NCI-H524 treated with DMSO at 0.1 percent for 48 hours (cell line): Measurements from ENCODE around the gene IFNAR1.
"Not testable (repeated sequence)": the region's sequence is repeated elsewhere in the genome, so short reads cannot be mapped to it uniquely, and the experiment has no call there.

ENCODE experiments used
- DNase-seq: peaks from one replicate; lab custom pipeline; 2025; lab: John Stamatoyannopoulos, UW

IFNAR1 gene

DNA sequence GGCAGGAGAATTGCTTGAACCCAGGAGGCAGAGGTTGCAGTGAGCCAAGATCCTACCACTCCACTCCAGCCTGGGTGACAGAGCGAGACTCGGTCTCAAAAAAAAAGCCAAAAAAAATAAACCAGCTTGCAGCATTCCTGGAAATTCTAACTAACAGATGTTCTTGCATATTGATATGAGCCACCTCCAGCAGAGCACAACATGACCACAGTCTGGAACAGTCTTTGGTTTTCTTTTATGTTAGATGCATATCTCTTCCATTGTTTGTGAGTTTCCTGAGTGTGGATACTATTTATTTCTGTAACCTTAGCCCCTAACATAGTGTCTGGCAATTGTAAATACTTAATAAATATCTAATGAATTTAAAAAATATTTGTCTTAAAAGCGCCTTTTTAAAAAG, 23.9 kb downstream of the IFNAR1 start:
- DNase-seq: no peak

DNA sequence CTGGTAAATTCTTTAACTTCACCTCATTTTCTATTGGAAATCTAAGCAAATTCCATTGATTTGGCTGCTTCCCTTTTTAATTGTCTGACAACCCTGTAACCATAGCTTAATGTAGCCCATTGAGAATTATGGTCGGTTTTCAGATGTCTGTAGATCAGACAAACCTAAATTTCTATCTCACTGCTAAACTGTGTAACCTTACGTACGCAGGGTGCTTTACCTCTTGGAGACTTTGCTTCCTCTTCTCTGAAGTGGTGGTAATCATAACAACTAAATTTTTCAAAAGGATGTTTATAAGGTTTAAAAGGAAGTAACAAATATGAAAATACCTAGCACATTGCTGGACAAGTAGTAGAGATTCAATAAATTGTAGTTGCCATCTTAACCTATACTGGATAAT, 25.9 kb downstream of the IFNAR1 start:
- DNase-seq: no peak

DNA sequence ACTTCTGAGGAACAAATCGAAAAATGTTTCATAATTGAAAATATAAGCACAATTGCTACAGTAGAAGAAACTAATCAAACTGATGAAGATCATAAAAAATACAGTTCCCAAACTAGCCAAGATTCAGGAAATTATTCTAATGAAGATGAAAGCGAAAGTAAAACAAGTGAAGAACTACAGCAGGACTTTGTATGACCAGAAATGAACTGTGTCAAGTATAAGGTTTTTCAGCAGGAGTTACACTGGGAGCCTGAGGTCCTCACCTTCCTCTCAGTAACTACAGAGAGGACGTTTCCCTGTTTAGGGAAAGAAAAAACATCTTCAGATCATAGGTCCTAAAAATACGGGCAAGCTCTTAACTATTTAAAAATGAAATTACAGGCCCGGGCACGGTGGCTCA, 30.6 kb downstream of the IFNAR1 start:
- DNase-seq: no peak

DNA sequence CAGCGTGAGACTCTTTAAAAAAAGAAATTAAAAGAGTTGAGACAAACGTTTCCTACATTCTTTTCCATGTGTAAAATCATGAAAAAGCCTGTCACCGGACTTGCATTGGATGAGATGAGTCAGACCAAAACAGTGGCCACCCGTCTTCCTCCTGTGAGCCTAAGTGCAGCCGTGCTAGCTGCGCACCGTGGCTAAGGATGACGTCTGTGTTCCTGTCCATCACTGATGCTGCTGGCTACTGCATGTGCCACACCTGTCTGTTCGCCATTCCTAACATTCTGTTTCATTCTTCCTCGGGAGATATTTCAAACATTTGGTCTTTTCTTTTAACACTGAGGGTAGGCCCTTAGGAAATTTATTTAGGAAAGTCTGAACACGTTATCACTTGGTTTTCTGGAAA, 31.2 kb downstream of the IFNAR1 start:
- no peak for DNase-seq

DNA sequence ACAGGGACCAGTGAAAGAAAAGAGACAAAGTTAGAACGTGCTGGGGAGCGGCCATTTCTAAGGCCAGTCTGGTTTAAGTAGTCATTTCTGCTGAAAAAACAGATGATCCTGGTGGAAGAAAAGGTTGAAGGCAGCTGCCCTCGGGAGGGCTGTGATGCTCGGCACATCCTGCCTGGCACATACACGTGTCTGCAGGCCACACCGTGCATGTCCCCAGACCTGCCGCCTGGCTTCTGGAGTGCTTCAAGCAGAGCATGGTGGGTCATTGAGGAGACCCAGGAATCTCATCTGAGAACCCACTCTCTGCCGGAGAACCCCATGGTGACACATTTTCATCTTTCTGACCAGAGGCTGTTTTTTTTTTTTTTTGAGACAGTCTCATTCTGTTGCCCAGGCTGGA, 32.4 kb downstream of the IFNAR1 start:
- no peak for DNase-seq

DNA sequence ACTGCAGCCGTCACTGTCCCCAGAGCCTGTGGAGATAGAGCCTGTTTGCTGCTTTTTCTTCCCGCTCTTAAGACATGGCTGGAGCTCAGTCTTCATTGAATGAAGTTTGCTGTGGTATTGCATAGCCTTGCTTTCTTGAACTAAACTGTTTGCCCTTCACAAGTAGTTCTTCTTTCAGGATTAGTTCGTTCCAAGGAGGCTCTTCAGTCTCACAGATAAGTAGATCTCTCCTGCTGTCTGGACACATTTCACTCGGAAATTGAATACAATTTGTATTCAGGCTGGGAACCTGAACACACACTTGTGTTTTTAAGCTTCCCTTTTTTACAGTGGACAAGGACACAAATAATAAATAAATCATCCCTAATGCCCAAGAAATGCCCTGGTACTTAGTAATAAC, 34.7 kb downstream of the IFNAR1 start:
- no peak for DNase-seq

DNA sequence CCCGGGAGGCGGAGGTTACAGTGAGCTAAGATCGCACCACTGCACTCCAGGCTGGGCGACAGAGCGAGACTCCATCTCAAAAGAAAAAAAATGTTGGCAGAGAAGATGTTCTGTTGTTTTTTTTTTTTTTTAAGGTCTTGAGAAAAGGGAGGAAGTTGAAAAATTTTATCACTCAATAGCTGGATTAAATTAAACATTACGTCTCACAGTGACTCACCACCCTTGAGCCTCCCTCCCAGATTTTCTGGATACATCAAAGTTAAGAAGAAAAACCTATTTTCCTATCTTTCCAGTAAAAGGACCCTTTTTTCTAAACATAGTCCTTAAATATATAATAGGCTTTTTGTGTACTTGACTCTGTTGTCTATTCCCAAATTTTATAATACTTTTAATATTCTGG, 35.5 kb downstream of the IFNAR1 start:
- no peak for DNase-seq

DNA sequence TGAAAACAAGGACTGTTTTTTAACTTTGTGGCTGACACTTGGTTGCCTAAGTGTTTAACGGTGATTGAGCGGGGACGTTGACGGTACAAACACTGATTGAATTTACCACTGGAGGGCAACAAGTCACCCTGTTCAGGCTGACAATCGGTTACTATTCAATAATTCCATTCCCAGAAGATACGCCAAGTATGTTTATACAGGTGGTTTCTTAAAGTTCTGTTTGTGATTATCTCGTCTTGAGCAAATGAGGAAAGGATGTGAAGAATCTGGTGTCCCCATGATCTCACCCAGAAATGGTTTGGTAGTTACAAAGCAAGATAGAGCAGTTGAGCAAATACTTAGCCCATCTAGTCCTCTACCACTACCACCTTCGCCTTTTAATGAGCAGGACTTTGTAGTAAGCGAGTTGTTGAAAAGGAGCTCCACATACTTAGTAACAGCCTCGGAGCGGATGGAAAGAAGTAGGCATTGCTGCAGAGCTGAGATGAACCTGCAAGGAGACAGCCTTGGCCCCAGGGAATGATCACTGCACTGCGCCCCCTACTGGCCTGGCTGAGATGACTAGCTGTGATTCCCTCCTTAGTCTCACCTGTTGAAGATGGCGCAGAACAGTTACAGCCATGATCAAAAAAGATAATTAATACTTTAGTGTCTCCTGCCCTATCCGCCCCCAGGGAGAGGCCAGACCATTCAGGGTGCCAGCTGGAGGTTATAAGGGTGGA, 36.3 kb downstream of the IFNAR1 start:
- peak; percentile 33 for DNase-seq

DNA sequence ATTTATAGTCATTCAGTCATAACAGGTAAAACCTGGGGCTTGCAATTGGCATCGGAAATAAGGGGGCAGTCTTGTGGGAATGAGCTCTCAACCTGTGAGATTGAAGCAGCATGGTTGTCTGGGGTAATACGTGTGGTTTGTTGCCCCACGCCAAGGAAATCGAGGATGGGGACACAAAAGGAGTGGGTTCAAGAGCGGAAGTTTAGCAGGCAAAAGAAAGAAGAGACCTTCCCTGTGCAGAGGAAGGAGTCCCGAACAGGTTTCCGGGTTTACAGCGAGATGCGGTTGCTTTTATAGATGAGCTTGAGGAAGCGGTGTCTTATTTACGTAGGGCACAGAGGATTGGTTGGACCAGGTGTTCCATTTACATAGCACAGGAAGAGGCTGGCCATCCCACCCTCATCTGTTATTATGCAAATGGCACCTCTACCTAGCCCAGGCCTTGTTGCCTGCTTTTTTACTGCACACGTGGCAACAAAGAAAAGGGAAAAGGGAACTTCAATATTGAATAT, 37.3 kb downstream of the IFNAR1 start:
- DNase-seq: peak; percentile 68

DNA sequence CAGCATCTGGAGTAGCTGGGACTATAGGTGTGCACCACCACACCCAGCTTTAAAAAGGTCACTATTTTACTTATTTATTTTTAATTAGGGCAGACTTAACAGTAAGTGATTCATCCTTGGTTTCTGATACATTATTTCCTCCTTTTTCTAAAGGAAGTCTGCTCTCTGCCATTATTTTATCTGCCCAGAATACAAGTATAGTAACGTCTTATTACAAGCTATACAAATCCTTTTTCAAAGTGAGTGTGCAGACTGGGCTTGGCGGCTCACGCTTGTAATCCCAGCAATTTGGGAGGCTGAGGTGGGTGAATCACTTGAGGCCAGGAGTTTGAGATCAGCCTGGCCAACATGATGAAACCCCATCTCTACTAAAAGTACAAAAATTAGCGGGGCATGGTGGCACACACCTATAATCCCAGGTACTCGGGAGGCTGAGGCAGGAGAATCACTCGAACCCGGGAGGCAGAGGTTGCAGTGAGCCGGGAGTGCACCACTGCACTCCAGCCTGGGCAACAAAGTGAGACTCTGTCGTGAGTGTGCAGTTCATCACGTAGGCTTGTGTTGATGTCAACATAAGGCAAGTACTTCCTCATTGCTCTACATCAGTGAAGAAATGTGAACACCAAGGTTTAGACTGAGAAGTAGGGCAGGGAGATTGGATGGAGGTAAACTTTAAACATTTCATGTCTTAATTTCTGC, 39.3 kb downstream of the IFNAR1 start:
- DNase-seq: not testable (repeated sequence)

DNA sequence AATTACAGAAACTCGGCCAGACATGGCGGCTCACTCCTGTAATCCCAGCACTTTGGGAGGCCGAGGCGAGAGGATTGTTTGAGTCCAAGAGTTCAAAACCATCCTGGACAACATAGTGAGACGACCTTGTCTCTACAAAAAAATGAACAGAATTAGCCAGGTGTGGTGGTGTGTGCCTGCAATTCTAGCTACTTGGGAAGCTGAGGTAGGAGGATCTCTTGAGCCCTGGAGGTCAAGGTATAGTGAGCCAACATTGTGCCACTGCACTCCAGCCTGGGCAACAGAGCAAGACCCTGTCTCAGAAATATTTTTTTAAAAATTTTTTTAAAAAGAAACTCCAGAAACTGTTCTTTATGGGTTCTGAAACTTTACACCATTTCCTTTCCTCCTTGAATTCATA, 40.1 kb downstream of the IFNAR1 start:
- no peak for DNase-seq

DNA sequence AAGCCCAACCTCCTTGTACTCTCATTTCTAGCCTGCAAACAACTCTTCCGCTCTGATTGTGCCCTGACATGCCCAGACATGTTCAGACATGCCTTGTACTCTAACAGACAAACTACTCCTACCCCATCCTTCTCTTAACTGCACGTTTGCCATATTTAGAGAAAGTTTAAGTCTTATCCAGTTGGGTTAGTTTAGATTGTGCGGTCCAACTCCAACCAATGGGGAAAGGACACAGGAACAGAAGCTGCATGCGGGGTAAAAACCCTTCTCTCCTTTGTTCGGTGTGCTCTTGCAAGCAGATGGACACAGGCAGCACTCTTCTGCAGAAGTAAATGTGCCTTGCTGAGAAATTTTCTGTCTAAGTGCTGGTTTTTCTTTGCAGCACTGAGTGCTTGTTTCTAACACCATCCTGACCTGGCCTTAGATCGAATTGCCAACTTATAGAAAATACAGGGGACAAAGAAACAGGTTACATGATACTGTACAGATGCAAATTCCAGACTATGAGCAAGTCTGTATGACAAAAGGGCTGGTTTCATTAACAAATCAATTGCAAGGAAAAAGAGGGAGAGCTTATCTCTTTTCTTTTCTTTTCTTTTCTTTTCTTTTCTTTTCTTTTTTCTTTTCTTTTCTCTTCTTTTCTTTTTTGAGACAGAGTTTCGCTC, 42.7 kb downstream of the IFNAR1 start:
- DNase-seq: no peak

DNA sequence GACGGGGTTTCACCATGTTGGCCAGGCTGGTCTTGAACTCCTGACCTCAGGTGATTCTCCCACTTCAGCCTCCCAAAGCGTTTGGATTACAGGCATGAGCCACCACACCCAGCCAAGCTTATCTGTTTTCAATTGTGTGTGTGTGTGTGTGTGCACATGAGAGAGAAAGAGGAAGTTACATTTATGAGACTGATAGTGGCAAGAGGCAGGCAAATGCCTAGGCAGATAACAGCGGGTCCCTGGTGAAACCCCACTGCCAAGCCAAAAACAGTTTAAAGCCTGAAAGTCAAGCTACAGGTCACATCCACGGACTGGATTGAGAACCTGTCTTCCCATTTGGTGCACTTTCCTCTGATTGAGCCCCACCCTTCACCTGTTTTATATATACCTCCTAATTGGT, 43.4 kb downstream of the IFNAR1 start:
- DNase-seq: no peak

DNA sequence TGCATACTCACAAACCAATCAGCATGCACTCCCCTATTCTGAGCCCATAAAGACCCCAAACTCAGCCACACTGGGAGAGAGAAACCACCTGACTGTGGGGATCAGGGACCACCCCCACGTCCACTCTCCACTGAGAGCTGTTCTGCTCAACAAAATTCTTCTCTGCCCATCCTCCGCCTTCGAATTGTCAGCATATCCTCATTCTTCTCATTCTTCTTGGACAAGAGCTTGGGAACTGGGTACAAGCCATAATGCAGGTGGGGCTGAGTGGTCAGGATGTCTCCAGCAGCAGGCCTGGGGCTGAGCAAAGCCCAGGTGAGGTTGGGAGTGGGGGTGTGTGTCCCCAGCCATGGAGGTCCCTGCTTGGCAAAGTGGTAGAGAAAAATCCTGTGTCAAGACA, 43.8 kb downstream of the IFNAR1 start:
- no peak for DNase-seq

DNA sequence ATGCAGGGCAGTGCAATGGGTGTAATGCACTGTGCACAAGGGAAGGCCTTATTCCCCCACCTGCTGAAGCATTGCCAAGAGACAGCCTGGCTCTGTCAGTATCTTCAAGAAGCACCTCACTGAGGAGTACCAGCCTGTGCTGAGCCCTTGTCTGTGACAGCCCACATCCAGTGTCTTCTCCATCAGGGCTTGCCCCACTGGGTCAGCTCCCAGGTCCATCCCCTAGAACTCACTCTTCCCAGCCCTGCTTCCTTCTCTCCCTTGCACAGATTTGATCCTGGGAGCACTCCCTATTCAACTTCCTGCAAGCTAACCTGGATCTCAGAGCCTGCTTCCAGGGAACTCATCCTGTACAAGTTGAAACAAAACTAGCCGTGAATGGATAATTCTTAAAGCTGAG, 44.8 kb downstream of the IFNAR1 start:
- no peak for DNase-seq

DNA sequence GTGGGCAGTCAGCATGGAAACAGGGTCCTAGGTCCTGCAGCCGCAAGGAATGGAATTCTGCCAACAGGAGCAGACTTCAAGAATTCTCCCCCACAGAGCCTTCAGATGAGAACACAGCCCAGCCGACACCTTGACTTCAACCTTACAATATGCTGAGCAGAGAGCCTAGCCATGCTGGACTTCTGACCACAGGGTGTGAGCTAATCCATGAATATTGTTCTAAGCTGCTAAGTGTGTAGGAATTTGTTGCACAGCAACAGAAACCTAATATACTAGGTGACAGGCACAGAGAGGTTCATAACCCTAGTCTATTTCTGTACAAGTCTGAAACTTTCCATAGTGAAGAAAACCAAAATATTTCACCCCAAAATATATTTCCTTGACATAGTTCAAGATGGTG, 45.5 kb downstream of the IFNAR1 start:
- no peak for DNase-seq

DNA sequence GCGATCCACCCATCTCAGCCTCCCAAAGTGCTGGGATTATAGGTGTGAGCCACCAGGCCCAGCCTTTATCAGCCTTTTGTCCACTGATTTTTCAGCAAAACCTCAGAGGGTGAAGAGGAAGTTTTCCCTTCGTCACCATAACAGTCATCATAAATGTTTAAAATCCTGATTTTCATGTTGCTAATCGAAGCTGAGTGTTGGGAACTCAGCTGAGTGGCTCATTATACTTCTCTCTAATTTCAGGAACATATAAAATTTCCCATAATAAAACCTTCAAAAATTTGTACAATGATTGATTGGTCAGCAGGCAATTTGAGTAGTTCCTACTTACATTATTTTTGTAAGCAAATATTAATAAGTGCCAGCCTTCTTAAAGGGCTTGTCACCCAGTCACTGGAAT, 46.6 kb downstream of the IFNAR1 start:
- DNase-seq: no peak

DNA sequence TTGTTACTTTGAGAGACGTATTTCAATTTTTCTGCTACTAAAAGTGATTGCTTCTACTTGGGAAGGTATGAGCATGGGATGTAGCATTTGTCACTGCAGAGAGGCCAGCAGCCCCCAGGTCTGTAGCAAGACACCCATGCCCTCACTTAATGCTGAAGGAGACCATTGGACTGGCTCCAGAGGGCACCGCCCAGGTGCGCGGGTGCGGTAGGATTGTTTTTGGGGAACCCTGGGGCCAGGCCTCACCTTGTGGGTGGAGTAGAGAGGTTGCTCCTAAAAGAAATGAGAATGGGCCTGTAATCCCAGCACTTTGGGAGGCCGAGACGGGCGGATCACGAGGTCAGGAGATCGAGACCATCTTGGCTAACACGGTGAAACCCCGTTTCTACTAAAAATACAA, 47.8 kb downstream of the IFNAR1 start:
- no peak for DNase-seq

DNA sequence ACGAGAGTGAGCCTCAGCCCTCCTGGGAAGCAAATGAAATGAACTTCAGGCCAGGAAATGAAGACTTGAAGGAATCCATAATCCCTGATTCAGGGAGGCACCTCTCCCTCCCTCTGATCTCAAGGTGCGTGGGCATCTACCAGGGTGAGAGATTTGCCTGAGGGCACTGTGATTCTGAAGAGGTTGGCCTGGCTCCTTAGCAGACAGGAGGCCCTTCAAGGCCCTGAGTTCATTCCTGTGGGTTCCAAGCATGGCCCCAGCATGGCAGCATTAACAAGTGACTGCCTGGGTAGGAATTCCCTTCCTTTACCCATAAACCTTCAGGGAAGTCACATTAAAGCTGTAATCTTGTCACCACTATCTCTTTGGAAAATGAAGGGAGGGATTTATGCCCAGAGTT, 48.7 kb downstream of the IFNAR1 start:
- no peak for DNase-seq

DNA sequence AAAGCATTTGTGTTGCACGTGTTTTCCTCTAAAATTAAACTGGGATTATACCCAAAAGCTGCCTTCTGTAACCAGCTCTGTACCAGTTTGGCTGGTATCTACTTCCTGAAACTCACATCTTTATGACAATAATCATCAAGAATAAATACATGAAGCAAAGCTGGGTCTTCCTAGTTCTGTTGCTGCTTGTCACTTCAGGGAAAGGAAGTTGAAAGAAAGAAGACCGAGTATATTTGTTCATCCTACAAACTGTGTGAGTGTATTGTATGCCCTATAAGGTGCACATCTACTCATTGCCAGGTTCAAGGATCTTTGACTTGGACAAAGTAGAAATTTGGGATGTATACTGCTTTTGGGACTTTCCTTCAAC, 49.3 kb downstream of the IFNAR1 start:
- no peak for DNase-seq

DNA sequence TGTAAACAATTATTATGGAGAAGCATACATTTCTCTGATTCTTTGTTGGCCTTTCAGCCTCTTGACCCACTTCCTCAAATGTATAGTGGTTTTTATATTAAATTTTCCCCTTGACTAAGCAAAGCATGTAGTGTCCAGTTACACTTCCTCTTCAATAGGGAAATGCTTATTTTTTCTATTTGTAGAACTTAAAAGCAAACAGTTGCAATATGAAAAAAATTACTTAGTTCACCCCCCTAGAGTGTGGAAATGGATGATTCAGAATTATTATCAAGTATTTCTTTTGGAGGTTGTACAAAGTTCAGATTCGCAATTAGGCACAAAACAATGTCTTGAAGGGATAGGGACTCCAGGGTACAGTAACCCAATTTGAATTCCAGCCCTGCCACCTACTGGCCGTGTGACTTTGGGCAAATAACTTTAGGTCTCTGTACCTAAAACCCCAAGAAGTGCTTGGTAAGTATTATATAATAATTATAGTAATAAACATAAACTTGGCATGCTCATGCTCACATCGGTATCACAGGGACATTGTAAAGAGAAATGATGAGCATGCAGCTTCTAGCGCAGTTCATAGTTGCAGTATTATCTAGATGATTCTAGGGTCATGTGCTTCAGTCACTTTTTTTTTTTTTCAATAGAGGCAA, 49.8 kb downstream of the IFNAR1 start:
- peak; percentile 9 for DNase-seq

DNA sequence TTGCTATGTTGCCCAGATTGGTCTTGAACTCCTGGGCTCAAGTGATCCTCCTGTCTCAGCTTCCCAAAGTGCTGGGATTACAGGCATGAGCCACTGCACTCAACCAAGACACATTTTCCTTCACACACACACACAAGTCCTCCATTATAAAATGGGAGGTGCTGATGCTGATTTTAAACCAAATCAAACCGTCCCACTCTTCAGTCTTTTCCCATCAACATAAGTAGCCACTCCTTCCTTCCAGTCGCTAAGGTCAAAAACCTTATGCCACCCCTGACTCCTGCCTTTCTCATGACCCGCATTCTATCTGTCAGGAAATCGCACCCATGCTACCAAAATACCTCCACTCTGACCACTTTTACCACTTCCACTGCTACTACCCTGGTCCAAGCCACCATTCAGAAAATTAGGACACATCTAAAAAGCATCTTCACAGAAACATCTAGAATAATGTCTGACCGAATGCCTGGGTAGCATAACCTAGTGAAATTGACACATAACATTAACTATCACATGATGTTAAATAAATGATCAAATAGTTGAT, 50.4 kb downstream of the IFNAR1 start:
- no peak for DNase-seq
